HepG2 (cell line): ENCODE data around the gene CLEC16A. TPM values are rescaled to one million over a fixed set of nuclear protein-coding genes. Genes with fewer than 3 reads are reported as not detected.

Experiments used
- ATAC-seq: fragments of 200-7000 bp; cut with Tn5 transposase; 3 replicates; pipeline ENCODE4 v1.9.1; 2020; ENCODE audit warnings: mild to moderate bottlenecking, moderate library complexity
- BruUV-seq: library from RNA; stranded (reverse); fragments of 400-500 nt; replicated peaks from 2 replicates; lab custom pipeline; 2021; lab: Mats Ljungman, UMichigan
- CTCF ChIA-PET: fragments of 300-600 bp; formaldehyde crosslinking; extraction: SDS; loops from one replicate; lab custom pipeline; 2021; ENCODE audit warnings: low total read pairs, inconsistent platforms, low intra/inter-chr PET ratio; lab: Yijun Ruan, JAX
- POLR2A ChIA-PET: fragments of 350-600 bp; sonication (Branson Sonifier 250); formaldehyde crosslinking; loops from one replicate; lab custom pipeline; 2020; ENCODE audit warnings: antibody characterized with exemption, inconsistent platforms; lab: Yijun Ruan, JAX
- DNase-seq: peaks from one replicate; pipeline ENCODE4 v3.0.0-alpha.2; 2015; ENCODE audit warnings: low spot score
- FAIRE-seq: peaks from 3 replicates; lab custom pipeline; 2011; peaks lifted over from hg19 to GRCh38; lab: Jason Lieb, UNC
- H2AFZ ChIP-seq: one replicate; pipeline ENCODE4 v1.6.1; 2011; ENCODE audit warnings: low read length, inconsistent platforms
- H3K27ac ChIP-seq: fragments of 300-600 bp; 3 replicates; pipeline ENCODE4 v1.8.0; 2011; ENCODE audit warnings: mixed run types, mild to moderate bottlenecking, mixed read lengths, low read length, inconsistent platforms; ENCODE audit not compliant: insufficient read depth; ENCODE audit errors: extremely low read length
- H3K27me3 ChIP-seq, 2 experiments: fragments of 200-600 bp in 1 of 2; 2 replicates in 1 of 2; 3 replicates in 1 of 2; pipeline versions ENCODE4 v1.6.0 to v1.8.0; 2011; ENCODE audit warnings: low read length in 2 of 2, mild to moderate bottlenecking in 2 of 2, moderate library complexity in 2 of 2, inconsistent platforms in 1 of 2; ENCODE audit not compliant: insufficient read depth in 2 of 2, control insufficient read depth in 1 of 2
- H3K36me3 ChIP-seq, 2 experiments: fragments of 200-600 bp in 1 of 2; replicated peaks in 1 of 2; 2 replicates in 1 of 2; 3 replicates in 1 of 2; pipeline versions ENCODE4 v1.5.1 to v1.8.0; 2011; ENCODE audit warnings: low read length in 2 of 2, inconsistent platforms in 1 of 2; ENCODE audit not compliant: insufficient read depth in 2 of 2, control insufficient read depth in 1 of 2
- H3K4me1 ChIP-seq: 2 replicates; pipeline ENCODE4 v1.5.1; 2012; ENCODE audit warnings: low read length, inconsistent platforms; ENCODE audit not compliant: insufficient read depth
- H3K4me2 ChIP-seq: 2 replicates; pipeline ENCODE4 v1.6.0; 2011; ENCODE audit warnings: low read depth, low read length, inconsistent platforms
- H3K4me3 ChIP-seq, 3 experiments: fragments of 200-600 bp in 1 of 3; sonication (generic), shearing (Covaris generic) in 1 of 3; replicated peaks in 1 of 3; 2 replicates each; pipeline ENCODE4 v1.5.1; 2011 to 2016; ENCODE audit warnings: low read length in 3 of 3, inconsistent platforms in 2 of 3, low read depth in 2 of 3, mild to moderate bottlenecking in 2 of 3, control low read depth in 1 of 3, mixed read lengths in 1 of 3; ENCODE audit not compliant: insufficient read depth in 1 of 3
- H3K79me2 ChIP-seq: one replicate; pipeline ENCODE4 v1.6.1; 2011; ENCODE audit warnings: low read length, inconsistent platforms; ENCODE audit not compliant: insufficient read depth
- H3K9ac ChIP-seq: 2 replicates; pipeline ENCODE4 v1.6.0; 2011; ENCODE audit warnings: mild to moderate bottlenecking, low read depth, low read length, inconsistent platforms; ENCODE audit not compliant: insufficient read depth
- H3K9me3 ChIP-seq: 2 replicates; pipeline ENCODE4 v1.5.1; 2012; ENCODE audit warnings: mild to moderate bottlenecking, low read length
- H4K20me1 ChIP-seq: 2 replicates; pipeline ENCODE4 v1.6.0; 2011; ENCODE audit warnings: inconsistent platforms, mild to moderate bottlenecking, low read length, moderate library complexity; ENCODE audit not compliant: insufficient read depth
- ASH2L ChIP-seq: fragments of 300-600, 200-600 bp; sonication (generic); IDR thresholded peaks from 2 replicates; pipeline ENCODE4 v1.7.0; 2017; ENCODE audit warnings: low read depth, mild to moderate bottlenecking, moderate library complexity, mixed read lengths, low read length; ENCODE audit not compliant: insufficient read length
- HNRNPLL ChIP-seq: fragments of 200-400 bp; formaldehyde crosslinking; IDR thresholded peaks from 2 replicates; pipeline ENCODE4 v1.6.1; 2017; ENCODE audit warnings: mild to moderate bottlenecking, low read depth, low read length; ENCODE audit not compliant: poor library complexity, severe bottlenecking
- MZF1 ChIP-seq: sonication (generic); formaldehyde crosslinking; IDR thresholded peaks from 2 replicates; pipeline ENCODE4 v1.8.1; 2023; ENCODE audit warnings: mild to moderate bottlenecking, missing genetic modification reagents, borderline replicate concordance
- PRPF4 ChIP-seq: fragments of 200-400 bp; formaldehyde crosslinking; IDR thresholded peaks from 2 replicates; pipeline ENCODE4 v1.6.1; 2016; ENCODE audit warnings: low read length, low read depth; ENCODE audit not compliant: poor library complexity, severe bottlenecking
- TSC22D2 ChIP-seq: sonication (generic); formaldehyde crosslinking; IDR thresholded peaks from 2 replicates; pipeline ENCODE4 v1.5.1; 2020; ENCODE audit warnings: missing genetic modification reagents, mild to moderate bottlenecking, borderline replicate concordance
- ZEB1 ChIP-seq: IDR thresholded peaks from 2 replicates; pipeline ENCODE4 v1.6.1; 2012; ENCODE audit warnings: mild to moderate bottlenecking, low read depth, inconsistent platforms; ENCODE audit not compliant: insufficient replicate concordance
- ZFP37 ChIP-seq: sonication (generic); formaldehyde crosslinking; IDR thresholded peaks from 2 replicates; pipeline ENCODE4 v1.4.0; 2020; ENCODE audit warnings: missing genetic modification reagents, borderline replicate concordance
- ZFX ChIP-seq: sonication (generic); formaldehyde crosslinking; IDR thresholded peaks from 2 replicates; pipeline ENCODE4 v1.4.0; 2020; ENCODE audit warnings: mild to moderate bottlenecking, low read depth, missing genetic modification reagents, moderate library complexity
- ZNF451 ChIP-seq: sonication (generic); formaldehyde crosslinking; IDR thresholded peaks from 2 replicates; pipeline ENCODE4 v1.5.0; 2020; ENCODE audit warnings: mild to moderate bottlenecking, missing genetic modification reagents
- ZNF619 ChIP-seq: sonication (generic); formaldehyde crosslinking; IDR thresholded peaks from 2 replicates; pipeline ENCODE4 v1.4.0; 2020; ENCODE audit warnings: mild to moderate bottlenecking, missing genetic modification reagents
- ZNF644 ChIP-seq: IDR thresholded peaks from 2 replicates; pipeline ENCODE4 v1.6.1; 2016; ENCODE audit warnings: low read depth
- ZNF782 ChIP-seq: sonication (generic); formaldehyde crosslinking; IDR thresholded peaks from 2 replicates; pipeline ENCODE4 v1.4.0; 2020; ENCODE audit warnings: missing genetic modification reagents, mild to moderate bottlenecking, borderline replicate concordance
- WGBS: methylation state at CpG from one replicate; pipeline ENCODE4 v1.1.6; 2017; ENCODE audit warnings: low lambda C conversion rate; 5-methylcytosine and 5-hydroxymethylcytosine counted together
- in situ Hi-C: cut with HindIII; loops from 2 replicates; pipeline ENCODE4 v1.10.0; 2017; ENCODE audit warnings: low pct_unique_long_range_greater_than_20kb; ENCODE audit not compliant: extremely low pct_ligation_motif_present
- intact Hi-C: fragments of 100-400 bp; cut with micrococcal nuclease; formaldehyde crosslinking; loops from one replicate; pipeline ENCODE4 v1.10.0; 2022; ENCODE audit not compliant: unreplicated experiment
- polyA plus RNA-seq, 8 experiments: library from polyadenylated mRNA; depleted of rRNA in 3 of 8; stranded (reverse) in 7 of 8; unstranded in 1 of 8; fragments of >200 nt; fragmentation: Illumina TruSeq in 4 of 8; extraction: Trizol in 4 of 8; gene quantifications; 2 replicates each; pipeline versions ENCODE4 v1.2.1 to v1.2.3, GENCODE V29; 2011 to 2016; ENCODE audit warnings: low read depth in 4 of 8, missing spikeins in 1 of 8, mixed read lengths in 1 of 8; ENCODE audit not compliant: insufficient read depth in 1 of 8
- total RNA-seq, 5 experiments: library from RNA; depleted of rRNA; stranded (reverse); fragments of >200 nt; fragmentation: Illumina TruSeq; extraction: Trizol; gene quantifications; 2 replicates each; pipeline ENCODE4 v1.2.3, GENCODE V29; 2016; ENCODE audit warnings: low read depth in 1 of 5
- TF ChIP-seq, protein P1 (sequence below): fragments of 450-650 bp; IDR thresholded peaks from 2 replicates; pipeline ENCODE4 v1.6.1; 2016
- TF ChIP-seq, protein P2 (sequence below): sonication (generic); formaldehyde crosslinking; IDR thresholded peaks from 2 replicates; pipeline ENCODE4 v1.4.0; 2020; ENCODE audit warnings: mild to moderate bottlenecking, low read depth, missing genetic modification reagents
- TF ChIP-seq, protein P3 (sequence below): sonication (generic); formaldehyde crosslinking; IDR thresholded peaks from 2 replicates; pipeline ENCODE4 v1.8.0; 2022; ENCODE audit warnings: mild to moderate bottlenecking, missing genetic modification reagents; ENCODE audit not compliant: insufficient replicate concordance

Gene CLEC16A
- total and polyA plus RNA-seq, 2 of the 13 experiments (the other 11 are each of a cell fraction or from before 2014, with no cell fraction given): 8.5 to 10.3 TPM

DNA sequence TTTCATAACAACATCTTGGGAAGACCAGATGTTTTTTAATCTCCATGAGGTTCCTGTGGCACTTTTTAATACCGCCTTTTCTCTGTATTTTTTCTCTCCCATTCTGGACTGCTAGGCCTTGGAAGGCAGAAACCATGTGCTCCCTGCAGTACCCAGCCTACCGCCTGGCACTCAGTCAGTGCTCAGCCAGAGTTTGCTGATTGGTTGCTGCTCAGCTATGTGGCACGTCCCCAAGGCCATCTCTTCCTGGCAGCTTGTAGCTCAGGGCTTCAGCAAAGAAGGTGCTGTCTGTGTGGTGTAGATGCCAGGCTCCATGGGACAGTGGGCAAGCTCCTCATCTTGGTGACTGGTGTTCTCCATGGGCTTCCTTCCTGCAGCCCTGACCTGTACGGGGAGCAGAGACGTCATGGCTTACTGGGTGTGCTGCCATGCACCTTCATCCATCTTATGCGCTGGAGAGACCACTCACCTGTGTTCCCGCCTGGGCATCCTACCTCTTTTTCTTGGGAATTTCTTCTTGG is 86.7 kb downstream of the CLEC16A start (continued):
- TF ChIP-seq TSC22D2 (CRISPR knock-in tag) (no peak), PRPF4 (no peak), HNRNPLL (no peak), ZNF644 (no peak)
- TF ChIP-seq, protein P1, sequence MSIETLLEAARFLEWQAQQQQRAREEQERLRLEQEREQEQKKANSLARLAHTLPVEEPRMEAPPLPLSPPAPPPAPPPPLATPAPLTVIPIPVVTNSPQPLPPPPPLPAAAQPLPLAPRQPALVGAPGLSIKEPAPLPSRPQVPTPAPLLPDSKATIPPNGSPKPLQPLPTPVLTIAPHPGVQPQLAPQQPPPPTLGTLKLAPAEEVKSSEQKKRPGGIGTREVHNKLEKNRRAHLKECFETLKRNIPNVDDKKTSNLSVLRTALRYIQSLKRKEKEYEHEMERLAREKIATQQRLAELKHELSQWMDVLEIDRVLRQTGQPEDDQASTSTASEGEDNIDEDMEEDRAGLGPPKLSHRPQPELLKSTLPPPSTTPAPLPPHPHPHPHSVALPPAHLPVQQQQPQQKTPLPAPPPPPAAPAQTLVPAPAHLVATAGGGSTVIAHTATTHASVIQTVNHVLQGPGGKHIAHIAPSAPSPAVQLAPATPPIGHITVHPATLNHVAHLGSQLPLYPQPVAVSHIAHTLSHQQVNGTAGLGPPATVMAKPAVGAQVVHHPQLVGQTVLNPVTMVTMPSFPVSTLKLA: no peak
- TF ChIP-seq, protein P2, sequence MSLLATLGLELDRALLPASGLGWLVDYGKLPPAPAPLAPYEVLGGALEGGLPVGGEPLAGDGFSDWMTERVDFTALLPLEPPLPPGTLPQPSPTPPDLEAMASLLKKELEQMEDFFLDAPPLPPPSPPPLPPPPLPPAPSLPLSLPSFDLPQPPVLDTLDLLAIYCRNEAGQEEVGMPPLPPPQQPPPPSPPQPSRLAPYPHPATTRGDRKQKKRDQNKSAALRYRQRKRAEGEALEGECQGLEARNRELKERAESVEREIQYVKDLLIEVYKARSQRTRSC (CRISPR knock-in tag): no peak

DNA sequence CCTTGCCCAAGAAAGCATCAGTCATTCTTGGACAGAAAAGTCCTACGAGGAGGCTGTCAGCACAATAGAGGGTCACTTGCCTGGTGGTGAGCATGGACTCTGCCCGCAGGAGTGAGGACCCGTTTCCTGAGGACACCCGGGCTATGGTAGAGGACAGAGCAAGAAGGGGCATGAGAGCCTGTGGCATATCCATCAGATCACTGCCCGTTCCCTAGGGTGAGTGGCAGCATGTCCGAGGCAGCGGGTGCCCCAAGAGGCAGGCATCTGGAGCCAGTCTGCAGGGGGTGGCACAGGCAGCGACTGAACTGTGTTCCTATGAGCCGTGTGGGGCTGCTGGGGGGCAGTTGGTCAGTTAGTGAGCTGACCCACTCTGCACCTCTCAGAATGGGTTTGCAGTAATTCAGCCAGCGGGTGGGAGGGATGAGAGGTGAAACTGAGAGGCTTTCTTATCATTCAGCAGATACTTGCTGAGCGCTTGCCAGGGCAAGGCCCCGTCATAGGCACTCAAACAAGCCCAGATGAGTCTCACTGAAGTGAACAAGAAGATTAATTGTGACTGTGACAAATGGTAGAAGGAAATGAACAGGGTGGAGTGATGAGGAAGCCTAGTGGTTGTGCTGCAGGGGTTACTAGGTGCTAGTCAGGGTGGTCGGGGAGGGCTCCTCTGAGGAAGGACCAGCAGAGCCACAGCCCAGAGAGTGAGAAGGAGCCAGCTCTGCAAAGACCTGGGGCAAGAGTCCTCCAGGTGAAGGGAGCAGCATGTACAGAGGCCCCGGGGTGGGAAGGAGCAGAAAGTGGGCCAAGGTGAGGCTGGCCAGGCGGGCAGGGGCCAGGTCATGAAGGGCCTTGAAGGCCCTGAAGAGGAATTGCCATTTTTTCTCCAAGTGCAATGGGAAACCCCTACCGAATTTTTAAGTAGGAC is 87.9 kb downstream of the CLEC16A start:
- no TSS peak for BruUV-seq
- intact Hi-C loops: no loop called here
- in situ Hi-C loops: no loop called here
- WGBS: 91% methylated on average over 16 of the region's 16 CpGs
- Histone ChIP-seq H3K27ac (no peak overlapping the region), H3K4me3 (no peak overlapping the region), H4K20me1 (no peaks in the 10 kb centered on the region), H3K9me3 (no peaks in the 10 kb centered on the region), H3K36me3 (peaks cover 2 to 16% of the 10 kb centered on the region in 2 experiments; a peak in 4 of 5 replicates), H3K79me2 (no peaks in the 10 kb centered on the region), H2AFZ (no peak overlapping the region), H3K27me3 (no peaks in the 10 kb centered on the region), H3K9ac (no peak overlapping the region), H3K4me1 (no peaks in the 10 kb centered on the region), H3K4me2 (no peak overlapping the region)
- POLR2A ChIA-PET: no interaction called here
- FAIRE-seq (no peak), ATAC-seq (no peak), DNase-seq (no peak)
- no peak for TF ChIP-seq ZNF451
- TF ChIP-seq, protein P3, sequence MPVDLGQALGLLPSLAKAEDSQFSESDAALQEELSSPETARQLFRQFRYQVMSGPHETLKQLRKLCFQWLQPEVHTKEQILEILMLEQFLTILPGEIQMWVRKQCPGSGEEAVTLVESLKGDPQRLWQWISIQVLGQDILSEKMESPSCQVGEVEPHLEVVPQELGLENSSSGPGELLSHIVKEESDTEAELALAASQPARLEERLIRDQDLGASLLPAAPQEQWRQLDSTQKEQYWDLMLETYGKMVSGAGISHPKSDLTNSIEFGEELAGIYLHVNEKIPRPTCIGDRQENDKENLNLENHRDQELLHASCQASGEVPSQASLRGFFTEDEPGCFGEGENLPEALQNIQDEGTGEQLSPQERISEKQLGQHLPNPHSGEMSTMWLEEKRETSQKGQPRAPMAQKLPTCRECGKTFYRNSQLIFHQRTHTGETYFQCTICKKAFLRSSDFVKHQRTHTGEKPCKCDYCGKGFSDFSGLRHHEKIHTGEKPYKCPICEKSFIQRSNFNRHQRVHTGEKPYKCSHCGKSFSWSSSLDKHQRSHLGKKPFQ (CRISPR knock-in tag): no peak
- TF ChIP-seq ZFP37 (CRISPR knock-in tag): no peak
- no peak for TF ChIP-seq ZNF782 (CRISPR knock-in tag)
- TF ChIP-seq MZF1: no peak
- no peak for TF ChIP-seq ZFX (CRISPR knock-in tag)
- TF ChIP-seq ZNF619 (CRISPR knock-in tag): no peak
- TF ChIP-seq ZEB1: no peak
- TF ChIP-seq ASH2L: no peak
- CTCF ChIA-PET: no interaction called here
